HG02870 (cell line): Measurements from ENCODE around the gene PARD6A.

Experiments used
- ATAC-seq: cut with Tn5 transposase; IDR thresholded peaks from one replicate; pipeline ENCODE4 v1.9.1; 2021; ENCODE audit warnings: mild to moderate bottlenecking, moderate library complexity; ENCODE audit not compliant: unreplicated experiment

Gene PARD6A

GRCh38 chr16:67653128-67653788, 7.5 kb upstream of the PARD6A start:
- ATAC-seq = no peak

GRCh38 chr16:67653789-67654402, 6.9 kb upstream of the PARD6A start:
- no peak for ATAC-seq

- no peak for ATAC-seq
These were observed 6.3 kb upstream of the PARD6A start for GRCh38 chr16:67654403-67654911.

- no peak for ATAC-seq
These were observed 5.4 kb upstream of the PARD6A start for GRCh38 chr16:67655363-67655762.

GRCh38 chr16:67656344-67657016, 4.3 kb upstream of the PARD6A start:
- no peak for ATAC-seq

- ATAC-seq = no peak
These were observed 3.6 kb upstream of the PARD6A start for GRCh38 chr16:67657017-67657608.

- no peak for ATAC-seq
These were observed 2.8 kb upstream of the PARD6A start for GRCh38 chr16:67657751-67658518.

GRCh38 chr16:67658849-67659674, 1.7 kb upstream of the PARD6A start:
- ATAC-seq = no peak

- peak; percentile 44 for ATAC-seq
These were observed 841 bp upstream of the PARD6A start, which contains the start of gene ACD for GRCh38 chr16:67659675-67660563. ACD (minus strand) TSS chr16:67660260; CDS start chr16:67660220, 40 bp downstream.

GRCh38 chr16:67661101-67661761, 471 bp downstream of the PARD6A start:
- ATAC-seq = no peak

- ATAC-seq = no peak
These were observed 1.3 kb downstream of the PARD6A start for GRCh38 chr16:67661886-67662652.

GRCh38 chr16:67662653-67663010, 1.9 kb downstream of the PARD6A start:
- no peak for ATAC-seq

GRCh38 chr16:67663151-67663876, 2.6 kb downstream of the PARD6A start:
- no peak for ATAC-seq

GRCh38 chr16:67663877-67664222, 3.1 kb downstream of the PARD6A start:
- ATAC-seq = no peak

GRCh38 chr16:67664258-67664657, 3.5 kb downstream of the PARD6A start:
- no peak for ATAC-seq

GRCh38 chr16:67664871-67665270, 4.1 kb downstream of the PARD6A start:
- no peak for ATAC-seq

GRCh38 chr16:67665598-67665997, 4.8 kb downstream of the PARD6A start:
- ATAC-seq = no peak
